ENCODE data around the gene WDR88. TPM values are rescaled to one million over a fixed set of nuclear protein-coding genes. Genes with fewer than 3 reads are reported as not detected.
"Not testable (repeated sequence)": the region's sequence is repeated elsewhere in the genome, so short reads cannot be mapped to it uniquely, and the experiment has no call there.

WDR88 gene
- total and polyA plus RNA-seq, 2 of the 13 experiments (the other 11 are each of a cell fraction or from before 2014, with no cell fraction given), result not detected

DNA sequence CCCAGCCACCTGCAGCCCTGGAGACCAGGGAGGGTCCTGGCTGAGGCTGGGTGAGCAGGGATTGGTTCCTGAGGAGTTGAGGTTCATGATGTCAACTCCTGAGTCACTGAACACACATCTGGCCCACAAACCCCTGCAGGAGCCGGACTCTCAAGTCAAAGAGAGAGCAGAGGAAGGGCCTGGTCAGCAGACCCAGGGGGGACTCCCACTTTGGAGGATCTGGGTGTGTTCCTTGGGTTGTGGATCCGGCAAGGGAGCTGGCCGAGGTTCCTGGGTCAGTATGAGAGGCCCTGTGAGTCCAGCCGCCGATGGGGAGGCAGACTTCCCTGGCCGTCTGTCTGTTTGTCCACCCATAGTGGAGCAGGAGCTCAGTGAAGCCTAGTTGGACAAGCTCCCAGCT, 89.7 kb downstream of the WDR88 start:
- H3K27ac ChIP-seq (ENCODE audit: extremely low read length, insufficient read depth, low read length), result no peak overlapping the region
- intact Hi-C loops (cut with micrococcal nuclease; ENCODE audit: unreplicated experiment) (no loop called here), in situ Hi-C loops (cut with HindIII; ENCODE audit: extremely low pct_ligation_motif_present, low pct_unique_long_range_greater_than_20kb) (no loop called here)
- FAIRE-seq (no peak), ATAC-seq (no peak), DNase-seq (ENCODE audit: low spot score) (no peak)
- H3K36me3 ChIP-seq (replicated peaks in 1 of 2; ENCODE audit: control insufficient read depth in 1 of 2, insufficient read depth in 2 of 2, low read length in 2 of 2), result no peaks in the 10 kb centered on the region
- POLR2A ChIA-PET, result no interaction called here
- peak overlapping the region; percentile 34 for H3K4me2 ChIP-seq (ENCODE audit: low read depth, low read length)
- BruUV-seq (replicated peaks), result no TSS peak
- CTCF ChIA-PET (ENCODE audit: low intra/inter-chr PET ratio, low total read pairs), result no interaction called here
- H3K9ac ChIP-seq (ENCODE audit: insufficient read depth, low read depth, low read length), result no peak overlapping the region
- H2AFZ ChIP-seq (ENCODE audit: low read length), result no peak overlapping the region
- H3K27me3 ChIP-seq (ENCODE audit: control insufficient read depth in 1 of 2, insufficient read depth in 2 of 2, low read length in 2 of 2), result peaks cover 10 to 27% of the 10 kb centered on the region in 2 experiments
- H3K9me3 ChIP-seq (ENCODE audit: low read length), result no peaks in the 10 kb centered on the region
- TF ChIP-seq KDM5B (CRISPR knock-in tag; IDR thresholded peaks at IDR 0.05; ENCODE audit: borderline replicate concordance) (0 out of 2 replicates have a peak, but pooled peaks have one; percentile 20), SMARCC2 (IDR thresholded peaks at IDR 0.05) (no peak), CCDC6 (CRISPR knock-in tag; IDR thresholded peaks at IDR 0.05) (no peak)
- WGBS (ENCODE audit: low lambda C conversion rate), result no CpG with 5 or more reads among the region's 6 CpGs
- H3K4me3 ChIP-seq (replicated peaks in 1 of 3; ENCODE audit: insufficient read depth in 1 of 3, low read depth in 2 of 3, low read length in 3 of 3), result peak overlapping the region in 1 of 3 experiments; percentile 32; a peak in 1 of 6 replicates
- H4K20me1 ChIP-seq (ENCODE audit: insufficient read depth, low read length), result no peaks in the 10 kb centered on the region
- H3K79me2 ChIP-seq (ENCODE audit: insufficient read depth, low read length), result no peaks in the 10 kb centered on the region
- peaks cover 47% of the 10 kb centered on the region for H3K4me1 ChIP-seq (ENCODE audit: insufficient read depth, low read length)

DNA sequence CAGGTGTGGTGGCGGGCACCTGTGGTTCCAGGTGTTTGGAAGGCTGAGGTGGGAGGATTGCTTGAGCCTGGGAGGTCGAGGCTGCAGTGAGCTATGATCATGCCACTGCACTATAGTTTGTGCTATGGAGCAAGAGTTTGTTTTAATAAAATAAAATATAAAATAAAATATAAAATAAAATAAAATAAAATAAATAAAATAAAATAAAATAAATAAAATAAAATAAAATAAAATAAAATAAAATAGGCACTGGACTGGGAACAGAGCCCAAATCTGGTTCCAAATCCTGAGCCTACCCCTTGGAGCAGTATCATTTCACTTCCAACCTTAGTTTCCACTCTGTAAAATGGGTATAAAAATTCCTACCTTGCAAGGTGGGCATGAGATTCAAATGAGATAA, 90.3 kb downstream of the WDR88 start:
- POLR2A ChIA-PET, result not testable (repeated sequence)

More for the DNA sequence above, 90.3 kb downstream of the WDR88 start:
- peak; percentile 50 for TF ChIP-seq ZNF629 (CRISPR knock-in tag; conservative IDR thresholded peaks at IDR 0.05)
- Histone ChIP-seq H3K4me2 (ENCODE audit: low read depth, low read length) (peak overlapping the region; percentile 34), H3K27me3 (ENCODE audit: control insufficient read depth in 1 of 2, insufficient read depth in 2 of 2, low read length in 2 of 2) (peaks cover 10 to 27% of the 10 kb centered on the region in 2 experiments), H3K4me1 (ENCODE audit: insufficient read depth, low read length) (peaks cover 50% of the 10 kb centered on the region)
- intact Hi-C loops (cut with micrococcal nuclease; ENCODE audit: unreplicated experiment); H3K79me2 ChIP-seq (ENCODE audit: insufficient read depth, low read length); H3K9me3 ChIP-seq (ENCODE audit: low read length); H3K9ac ChIP-seq (ENCODE audit: insufficient read depth, low read depth, low read length); FAIRE-seq; CTCF ChIA-PET (ENCODE audit: low intra/inter-chr PET ratio, low total read pairs); H3K27ac ChIP-seq (ENCODE audit: extremely low read length, insufficient read depth, low read length); ATAC-seq; in situ Hi-C loops (cut with HindIII; ENCODE audit: extremely low pct_ligation_motif_present, low pct_unique_long_range_greater_than_20kb); DNase-seq (ENCODE audit: low spot score); BruUV-seq (replicated peaks); H3K4me3 ChIP-seq (replicated peaks in 1 of 3; ENCODE audit: insufficient read depth in 1 of 3, low read depth in 2 of 3, low read length in 3 of 3); H4K20me1 ChIP-seq (ENCODE audit: insufficient read depth, low read length); H2AFZ ChIP-seq (ENCODE audit: low read length); H3K36me3 ChIP-seq (replicated peaks in 1 of 2; ENCODE audit: control insufficient read depth in 1 of 2, insufficient read depth in 2 of 2, low read length in 2 of 2): not testable (repeated sequence)
- 56% methylated on average over 2 of the region's 2 CpGs for WGBS (ENCODE audit: low lambda C conversion rate)
